ENCODE data around the gene MAN2C1. TPM values are rescaled to one million over a fixed set of nuclear protein-coding genes. Genes with fewer than 3 reads are reported as not detected.

The MAN2C1 gene
- total RNA-seq, 1 experiment from 2014 or later, result 148 TPM

GRCh38 chr15:75314552-75315290 lies 53.7 kb downstream of the MAN2C1 start:
- no peak for DNase-seq (ENCODE audit: low spot score)
- CTCF ChIA-PET, result no interaction called here

More at GRCh38 chr15:75314552-75315290, 53.7 kb downstream of the MAN2C1 start:
- H3K36me3 Mint-ChIP-seq, result no peaks in the 10 kb centered on the region
- H3K4me3 Mint-ChIP-seq, result no peak overlapping the region
- H3K4me1 Mint-ChIP-seq, result no peaks in the 10 kb centered on the region
- POLR2A ChIA-PET, result no interaction called here
- no peak overlapping the region for H3K27ac Mint-ChIP-seq
- no peak for ATAC-seq
- H3K9me3 Mint-ChIP-seq, result peaks cover 2% of the 10 kb centered on the region
- peaks cover 26% of the 10 kb centered on the region for H3K27me3 Mint-ChIP-seq (ENCODE audit: low read depth)
- TF ChIP-seq ZNF281 (CRISPR knock-in tag; IDR thresholded peaks at IDR 0.05), result no peak
- no peak for TF ChIP-seq SP1 (CRISPR knock-in tag; conservative IDR thresholded peaks at IDR 0.05)
- no peak for TF ChIP-seq STAT6 (CRISPR knock-in tag; conservative IDR thresholded peaks at IDR 0.05; ENCODE audit: low read depth)
- TF ChIP-seq OVOL2 (CRISPR knock-in tag; IDR thresholded peaks at IDR 0.05; ENCODE audit: borderline replicate concordance), result no peak
- TF ChIP-seq USF2 (CRISPR knock-in tag; IDR thresholded peaks at IDR 0.05), result no peak
- no peak for TF ChIP-seq E2F4 (CRISPR knock-in tag; IDR thresholded peaks at IDR 0.05; ENCODE audit: borderline replicate concordance, low read depth)
- TF ChIP-seq RELA (CRISPR knock-in tag; IDR thresholded peaks at IDR 0.05; ENCODE audit: borderline replicate concordance), result no peak
- no peak for TF ChIP-seq ZNF512 (CRISPR knock-in tag; IDR thresholded peaks at IDR 0.05; ENCODE audit: borderline replicate concordance)
- no peak for TF ChIP-seq NFATC4 (CRISPR knock-in tag; IDR thresholded peaks at IDR 0.05)
- no peak for TF ChIP-seq NR3C1 (CRISPR knock-in tag; conservative IDR thresholded peaks at IDR 0.05; ENCODE audit: low read depth)
- TF ChIP-seq ZNF219 (CRISPR knock-in tag; IDR thresholded peaks at IDR 0.05; ENCODE audit: borderline replicate concordance), result no peak
- TF ChIP-seq ATF2 (CRISPR knock-in tag; IDR thresholded peaks at IDR 0.05; ENCODE audit: borderline replicate concordance, low read depth), result no peak
